NCI-H2227 treated with DMSO at 0.1 percent for 48 hours (cell line): ENCODE results near the gene UBAP2L.
"Not testable (repeated sequence)": the region's sequence is repeated elsewhere in the genome, so short reads cannot be mapped to it uniquely, and the experiment has no call there.

Experiments used
- DNase-seq: peaks from one replicate; lab custom pipeline; 2025; lab: John Stamatoyannopoulos, UW

UBAP2L gene

DNA sequence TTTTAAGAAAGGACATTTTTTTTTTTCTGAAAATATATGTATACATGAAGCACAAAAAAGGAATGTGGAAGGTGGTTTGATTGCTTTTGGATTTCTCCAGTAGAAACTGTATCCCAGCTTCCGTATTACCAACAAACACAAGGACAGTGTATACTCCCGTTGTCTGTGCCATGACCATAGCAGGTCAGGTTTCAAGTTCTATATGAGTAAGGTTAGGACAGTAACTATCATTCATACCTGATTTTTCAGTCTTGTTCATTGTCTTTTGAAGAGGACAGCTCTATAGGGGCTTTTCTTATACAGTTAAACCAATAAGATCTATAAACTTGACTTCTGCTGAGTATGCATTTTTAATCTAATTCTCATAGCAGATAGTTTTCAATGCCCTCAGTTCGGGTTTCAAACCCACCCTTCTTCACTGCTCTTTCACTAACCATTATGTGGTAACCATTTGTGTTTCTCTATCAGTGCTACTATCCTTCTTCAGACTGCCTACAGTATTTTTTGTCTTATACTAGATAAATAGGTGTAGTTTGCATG is 19.6 kb downstream of the UBAP2L start:
- DNase-seq: no peak

DNA sequence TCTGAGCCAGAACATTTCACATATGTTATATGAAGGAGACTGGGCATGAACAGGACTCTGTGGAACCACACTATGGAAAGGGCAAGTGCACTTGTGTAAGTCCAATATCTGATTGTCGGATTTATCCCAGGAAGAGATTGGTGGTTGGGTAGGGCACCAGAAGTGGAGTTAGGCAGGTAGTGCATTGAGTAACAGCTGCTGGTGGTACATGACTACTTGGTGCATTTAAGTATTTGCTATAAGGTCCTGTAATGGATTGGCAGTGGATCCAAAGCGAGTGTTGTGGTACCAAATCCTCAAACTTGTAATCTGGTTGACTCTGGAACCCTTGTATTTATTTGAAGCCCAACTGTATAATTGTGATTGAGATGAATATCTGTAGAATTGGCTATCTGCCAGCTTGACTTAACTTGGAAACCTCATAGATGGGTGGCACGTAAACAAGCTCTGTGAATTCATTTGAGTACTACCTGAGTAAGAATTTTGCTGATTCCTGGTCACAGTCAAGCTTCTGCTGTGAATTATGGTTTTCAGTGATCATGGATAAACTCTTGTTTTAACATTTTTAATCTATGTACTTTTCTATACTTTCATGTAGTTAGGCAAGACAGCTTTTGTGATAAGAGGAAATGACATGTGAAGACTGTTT is 21.1 kb downstream of the UBAP2L start:
- no peak for DNase-seq

DNA sequence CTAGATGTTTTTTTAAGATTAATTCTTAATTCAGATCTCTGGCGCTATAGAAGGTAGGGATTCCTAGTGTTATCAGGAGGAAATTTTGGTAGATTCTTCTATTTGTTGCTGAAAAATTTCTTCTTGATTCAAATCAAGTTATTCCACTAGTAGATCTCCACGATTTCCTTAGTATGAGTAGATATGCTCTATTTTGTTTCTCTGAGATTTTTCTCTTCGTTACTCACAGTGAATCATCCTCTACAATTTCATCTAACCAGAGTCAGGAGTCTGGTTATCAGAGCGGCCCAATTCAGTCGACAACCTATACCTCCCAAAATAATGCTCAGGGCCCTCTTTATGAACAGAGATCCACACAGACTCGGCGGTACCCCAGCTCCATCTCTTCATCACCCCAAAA is 32.9 kb downstream of the UBAP2L start:
- DNase-seq: no peak

DNA sequence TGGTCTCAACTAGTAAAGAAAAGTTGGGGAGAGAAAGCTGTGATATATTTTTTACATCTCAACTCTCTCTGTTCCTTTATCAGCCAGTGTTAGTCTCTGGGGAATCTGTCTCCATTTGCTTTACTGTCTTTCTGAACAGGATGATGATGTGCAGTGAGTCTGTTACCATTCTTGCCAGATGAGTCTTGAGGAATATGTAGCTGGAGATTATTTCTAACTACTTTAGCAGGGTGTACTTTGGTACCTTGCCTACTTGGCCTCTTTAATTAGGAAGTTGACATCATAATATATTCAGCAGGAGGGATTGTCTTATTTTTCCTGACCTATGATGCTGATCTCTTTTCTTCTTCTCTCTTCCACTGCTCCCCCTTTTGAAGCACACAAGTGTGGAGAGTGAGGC is 35.9 kb downstream of the UBAP2L start:
- no peak for DNase-seq

DNA sequence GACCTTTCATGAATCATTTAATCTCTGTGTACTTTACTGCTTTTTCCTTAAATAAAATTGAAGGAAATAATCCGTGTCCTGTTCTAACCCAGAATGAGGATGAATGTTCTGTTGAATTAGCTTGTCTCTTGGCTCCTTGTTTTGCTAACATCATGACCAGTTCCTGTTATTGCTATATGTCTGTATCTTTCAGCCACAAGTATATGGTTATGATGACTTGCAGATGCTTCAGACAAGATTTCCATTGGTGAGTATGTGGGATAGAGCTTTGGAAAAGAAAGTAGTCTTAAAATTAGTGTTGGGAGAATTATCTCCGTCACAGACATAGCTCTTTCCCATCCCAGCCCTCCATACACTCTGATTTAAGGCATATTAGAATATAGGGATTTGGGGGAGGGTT is 38.0 kb downstream of the UBAP2L start:
- no peak for DNase-seq

DNA sequence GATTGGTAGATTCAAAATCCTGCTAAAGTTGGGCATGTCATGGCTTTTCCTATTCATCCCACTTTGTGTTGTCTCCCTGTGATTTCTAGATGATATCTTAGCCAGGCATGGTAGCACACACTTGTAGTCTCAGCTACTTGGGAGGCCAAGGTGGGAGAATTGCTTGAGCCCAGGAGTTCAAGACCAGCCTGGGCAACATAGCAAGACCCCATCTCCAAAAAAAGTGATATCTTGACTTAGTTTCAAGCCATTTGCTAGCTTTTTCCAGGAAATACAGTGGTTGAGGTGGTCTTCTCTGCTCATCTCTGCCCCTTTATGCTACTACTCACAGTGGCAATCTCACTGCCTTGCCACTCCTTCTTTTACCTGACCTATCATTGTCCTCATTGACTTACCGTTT is 39.4 kb downstream of the UBAP2L start:
- no peak for DNase-seq

DNA sequence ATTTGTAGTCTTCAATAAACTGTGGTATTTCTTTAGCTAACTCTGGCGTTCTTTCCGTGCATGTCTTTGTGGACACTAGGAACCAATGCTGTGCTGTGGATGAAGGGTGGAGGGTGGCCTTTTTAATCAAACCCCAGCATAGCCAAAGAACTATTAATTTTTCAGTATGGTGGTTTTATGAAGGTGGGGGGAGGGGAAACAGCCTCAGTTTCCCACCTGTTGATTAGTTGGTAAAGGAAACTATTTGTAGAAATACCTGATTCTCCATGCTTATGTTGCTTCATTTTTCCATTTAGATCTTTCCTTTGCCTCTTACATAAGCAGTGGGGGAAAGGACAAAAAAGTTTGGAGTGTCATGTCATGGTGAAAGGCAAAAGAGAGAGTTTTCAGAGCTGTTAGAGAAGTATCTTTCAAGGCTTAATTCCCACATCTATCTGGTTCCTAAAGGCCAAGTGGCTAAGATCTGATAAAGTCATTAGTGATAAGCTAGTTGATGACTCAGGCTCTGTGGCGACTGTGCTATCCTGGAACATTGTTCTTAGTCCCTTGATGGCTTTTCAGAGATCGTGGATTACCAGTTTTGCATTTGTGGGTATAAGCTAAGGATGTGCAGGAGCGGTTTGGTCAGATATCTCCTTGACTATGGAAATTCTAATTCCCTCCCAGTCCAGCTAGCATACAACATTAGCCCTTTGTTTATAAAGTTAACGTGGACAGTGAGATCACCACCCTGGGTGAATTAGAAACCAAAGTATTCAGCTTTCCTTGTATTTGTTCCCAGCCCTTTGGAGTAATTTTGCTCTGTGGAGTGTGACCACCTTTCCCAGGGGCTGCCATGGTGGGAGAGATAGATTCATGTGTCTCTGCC is 42.9 kb downstream of the UBAP2L start:
- DNase-seq: no peak

DNA sequence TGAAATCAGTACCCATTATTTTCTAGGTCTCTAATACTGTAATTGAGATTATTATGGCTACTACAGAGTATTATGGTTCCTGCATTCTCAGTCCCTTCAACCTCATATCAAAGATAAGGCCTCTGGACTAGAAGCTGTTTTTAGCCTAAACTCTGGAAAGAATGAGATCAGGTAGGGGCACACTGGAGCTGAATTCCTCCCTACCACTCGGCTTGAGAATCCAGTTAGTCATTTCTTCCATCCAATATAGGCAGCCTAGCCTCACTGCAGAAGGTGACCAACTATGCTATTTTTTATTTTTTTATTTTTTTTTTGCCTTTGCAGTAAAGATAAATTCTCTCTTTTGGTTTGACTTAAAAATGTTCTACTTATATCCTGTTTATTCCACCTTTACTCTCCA is 43.7 kb downstream of the UBAP2L start:
- no peak for DNase-seq

DNA sequence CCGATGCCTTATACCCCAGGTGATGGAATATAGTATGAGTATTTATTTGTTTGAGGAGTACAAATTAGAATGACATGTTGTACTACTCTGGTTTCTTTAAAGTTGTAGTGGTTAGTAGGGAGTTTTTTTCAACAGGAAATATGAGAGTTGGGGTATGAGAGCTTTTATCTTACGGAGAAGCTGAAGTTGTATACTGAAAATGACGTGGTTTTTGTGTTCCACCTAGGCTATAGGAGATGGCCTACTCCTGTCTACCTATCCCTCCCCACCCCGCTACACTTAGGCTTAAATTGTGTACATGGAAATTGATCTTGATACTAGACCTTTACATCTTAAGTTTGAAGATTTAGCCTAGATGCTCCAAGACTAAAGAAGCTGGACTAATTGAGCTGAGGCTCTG is 44.8 kb downstream of the UBAP2L start:
- DNase-seq: no peak

DNA sequence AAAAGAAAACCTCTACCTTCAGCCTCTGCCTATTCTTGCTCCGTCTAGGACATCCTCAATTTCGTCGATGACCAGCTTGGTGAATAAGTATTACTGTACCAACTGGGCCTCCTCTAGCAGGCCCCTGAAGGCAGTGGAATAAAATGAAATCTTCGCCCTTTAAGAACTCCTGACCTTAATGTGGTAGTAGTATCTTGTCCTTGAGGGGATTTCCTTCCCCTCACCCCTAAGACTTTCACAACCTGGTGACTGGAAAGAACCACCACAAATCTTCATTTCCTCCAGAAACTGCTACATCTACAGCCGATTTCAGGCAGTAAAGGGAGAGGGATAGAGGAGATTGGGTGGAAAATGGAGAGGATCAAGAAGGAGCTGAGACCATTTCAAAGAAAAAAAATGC is 50.1 kb downstream of the UBAP2L start:
- no peak for DNase-seq

DNA sequence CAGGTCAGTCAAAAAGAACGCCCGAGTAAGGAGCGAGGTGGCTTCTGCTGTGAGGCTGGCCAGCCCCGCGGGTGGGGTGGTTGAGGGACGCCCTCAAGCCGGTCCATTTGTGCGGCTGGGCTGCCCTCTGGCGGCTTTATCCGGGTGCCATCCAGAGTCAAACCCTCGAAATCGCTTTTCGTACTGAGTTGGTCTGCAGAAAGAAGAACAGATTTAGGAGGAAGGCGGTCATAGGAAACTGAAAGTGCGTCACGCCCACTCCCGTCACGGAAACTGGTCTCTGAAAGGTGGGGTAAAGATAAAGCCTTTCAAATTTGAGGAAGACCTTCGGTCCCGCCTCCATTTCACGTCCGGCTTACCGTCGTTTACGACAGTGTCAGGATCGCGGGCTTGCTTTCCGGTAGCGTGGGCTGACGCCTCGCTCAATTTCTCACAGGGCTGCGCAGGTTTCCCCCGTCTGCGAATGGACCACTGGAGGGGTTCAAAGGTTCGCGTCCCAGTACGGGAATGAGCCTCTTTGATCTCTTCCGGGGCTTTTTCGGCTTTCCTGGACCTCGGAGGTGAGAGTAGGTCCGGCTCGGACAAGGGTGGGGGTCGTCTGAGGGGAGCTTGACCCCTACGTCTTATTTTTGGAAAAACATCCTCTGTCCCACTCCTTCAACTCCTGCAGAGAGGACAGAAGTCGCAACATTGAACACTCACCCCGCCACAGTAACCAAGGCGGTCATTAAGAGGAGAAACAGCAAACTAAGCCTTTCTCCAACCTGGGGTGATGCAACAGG is 51.7 kb downstream of the UBAP2L start, which contains the start of gene HAX1:
Gene HAX1 (plus strand): TSS at position 413 of the 782 bp plus-strand sequence. CDS start 95 bp downstream, at position 508.
- DNase-seq: peak; percentile 91

DNA sequence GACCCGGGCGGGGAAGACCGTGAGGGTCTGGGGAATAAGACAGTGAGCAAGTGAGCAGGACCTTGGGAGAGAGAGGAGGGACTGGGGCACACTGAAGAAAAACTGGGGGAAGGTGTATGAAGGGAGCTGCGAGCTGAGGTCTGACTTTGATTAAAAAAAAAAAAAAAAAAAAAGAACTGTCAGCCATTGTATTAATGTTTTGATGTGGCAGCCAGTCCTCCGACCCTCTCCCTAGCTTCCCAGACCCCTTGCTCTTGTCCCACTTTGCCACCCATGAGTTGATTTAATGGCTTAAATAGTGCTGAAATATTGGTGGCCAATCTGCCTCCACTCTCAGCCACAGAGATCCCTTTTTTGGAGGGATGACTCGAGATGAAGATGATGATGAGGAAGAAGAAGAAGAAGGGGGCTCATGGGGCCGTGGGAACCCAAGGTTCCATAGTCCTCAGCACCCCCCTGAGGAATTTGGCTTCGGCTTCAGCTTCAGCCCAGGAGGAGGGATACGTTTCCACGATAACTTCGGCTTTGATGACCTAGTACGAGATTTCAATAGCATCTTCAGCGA is 52.3 kb downstream of the UBAP2L start:
- DNase-seq: no peak

DNA sequence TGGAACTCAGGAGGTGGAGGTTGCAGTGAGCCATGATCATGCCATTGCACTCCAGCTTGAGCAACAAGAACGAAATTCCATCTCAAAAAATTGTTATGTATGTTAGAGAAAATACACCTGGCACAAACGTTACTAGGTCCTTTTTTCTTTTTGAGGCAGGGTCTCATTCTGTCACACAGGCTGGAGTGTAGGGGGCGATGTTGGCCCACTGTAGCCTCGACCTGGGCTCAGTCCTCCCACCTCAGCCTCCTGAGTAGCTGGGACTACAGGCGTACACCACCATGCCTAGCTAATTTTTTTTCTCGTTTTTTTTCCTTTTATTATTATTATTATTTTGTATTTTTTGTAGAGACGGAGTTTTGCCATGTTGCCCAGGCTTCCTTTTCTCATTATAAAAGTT is 56.0 kb downstream of the UBAP2L start:
- DNase-seq: no peak

DNA sequence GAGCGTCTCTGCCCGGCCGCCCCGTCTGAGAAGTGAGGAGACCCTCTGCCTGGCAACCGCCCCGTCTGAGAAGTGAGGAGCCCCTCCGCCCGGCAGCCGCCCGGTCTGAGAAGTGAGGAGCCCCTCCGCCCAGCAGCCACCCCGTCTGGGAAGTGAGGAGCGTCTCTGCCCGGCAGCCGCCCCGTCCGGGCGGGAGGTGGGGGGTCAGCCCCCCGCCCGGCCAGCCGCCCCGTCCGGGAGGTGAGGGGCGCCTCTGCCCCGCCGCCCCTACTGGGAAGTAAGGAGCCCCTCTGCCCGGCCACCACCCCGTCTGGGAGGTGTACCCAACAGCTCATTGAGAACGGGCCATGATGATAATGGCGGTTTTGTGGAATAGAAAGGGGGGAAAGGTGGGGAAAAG is 66.8 kb downstream of the UBAP2L start:
- not testable (repeated sequence) for DNase-seq

DNA sequence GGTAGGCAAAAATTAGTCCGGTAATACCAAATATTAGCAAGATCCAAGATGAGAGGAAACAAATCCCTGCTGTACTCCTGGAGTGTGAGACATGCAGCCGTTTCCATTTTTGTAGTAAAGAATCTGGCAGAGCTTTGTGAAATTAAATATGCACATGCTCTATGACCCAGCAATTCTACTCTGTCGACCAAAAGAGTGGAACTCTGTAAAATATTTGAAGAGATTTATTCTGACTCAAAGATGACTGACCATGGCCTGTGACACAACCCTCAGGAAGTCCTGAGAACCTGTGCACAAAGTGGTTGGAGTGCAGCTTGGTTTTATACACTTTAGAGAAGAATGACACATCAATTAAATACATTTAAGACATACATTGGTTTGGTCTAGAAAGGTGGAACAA is 67.9 kb downstream of the UBAP2L start:
- DNase-seq: no peak

DNA sequence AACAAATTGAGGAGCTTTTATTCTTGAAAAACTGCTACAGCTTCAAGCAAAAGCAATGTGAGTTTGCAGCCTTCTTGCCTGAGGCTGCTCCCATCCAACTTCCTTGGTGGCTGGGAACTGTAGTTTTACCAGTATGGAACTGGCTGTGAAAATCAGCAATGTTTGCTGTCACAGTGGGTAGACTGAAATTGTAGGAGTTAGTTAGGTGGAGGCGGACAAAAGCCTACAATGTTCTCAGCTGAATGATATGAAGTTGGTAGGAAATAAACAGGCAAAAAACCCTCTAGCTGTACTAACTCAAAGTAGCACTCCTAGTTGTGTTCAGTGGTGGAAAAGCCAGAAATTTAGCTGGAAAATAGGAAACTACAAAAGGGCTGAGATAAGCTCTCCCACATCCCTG is 70.2 kb downstream of the UBAP2L start:
- no peak for DNase-seq

DNA sequence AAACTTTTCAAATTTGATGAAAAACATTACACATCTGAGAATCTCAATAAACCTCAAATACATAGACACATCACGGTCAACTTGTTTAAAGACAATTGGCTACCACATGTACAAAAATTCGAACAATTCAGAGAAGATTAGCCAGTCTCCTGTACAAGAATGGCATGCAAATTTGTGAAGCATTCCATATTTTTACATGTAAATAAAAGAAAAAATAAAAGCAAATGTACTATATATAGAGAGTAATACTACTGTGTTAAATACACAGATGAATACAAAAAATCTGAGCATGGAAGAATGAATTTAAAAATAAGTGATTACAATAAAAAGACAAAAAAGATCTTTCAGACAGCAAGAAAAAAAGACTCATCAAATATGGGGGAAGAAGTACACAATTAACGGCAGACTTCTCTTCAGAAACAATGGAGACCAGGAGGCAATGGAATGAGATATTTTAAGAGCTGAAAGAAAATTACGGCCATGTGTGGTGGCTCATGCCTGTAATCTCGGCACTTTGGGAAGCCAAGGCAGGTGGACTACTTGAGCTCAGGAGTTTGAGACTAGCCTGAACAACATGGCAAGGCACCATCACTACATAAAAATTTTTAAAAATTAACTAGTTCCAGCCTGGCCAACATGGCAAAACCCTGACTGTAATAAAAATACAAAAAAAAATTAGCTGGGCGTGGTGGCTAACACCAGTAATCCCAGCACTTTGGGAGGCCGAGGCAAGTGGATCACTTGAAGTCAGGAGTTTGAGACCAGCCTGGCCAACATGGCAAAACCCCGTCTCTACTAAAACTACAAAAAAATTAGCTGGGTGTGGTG is 74.9 kb downstream of the UBAP2L start:
- DNase-seq: peak; percentile 10

DNA sequence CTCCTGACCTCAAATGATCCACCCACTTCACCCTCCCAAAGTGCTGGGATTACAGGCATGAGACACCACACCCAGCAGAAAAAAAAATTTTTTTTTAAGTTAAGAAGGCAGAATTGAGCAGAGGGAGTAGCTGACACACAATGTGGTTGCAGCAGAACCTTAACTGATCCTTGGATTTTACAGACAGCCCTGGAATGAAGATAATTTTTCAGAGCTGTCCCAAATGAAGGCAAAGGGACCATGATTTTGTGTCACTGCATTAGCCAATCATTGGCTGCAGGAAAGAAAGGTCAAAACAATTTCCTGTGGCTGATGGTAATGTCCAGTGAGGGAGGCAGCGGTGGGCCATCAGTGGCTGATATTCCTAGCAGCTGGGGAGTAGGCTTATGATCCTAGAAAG is 80.8 kb downstream of the UBAP2L start:
- no peak for DNase-seq

DNA sequence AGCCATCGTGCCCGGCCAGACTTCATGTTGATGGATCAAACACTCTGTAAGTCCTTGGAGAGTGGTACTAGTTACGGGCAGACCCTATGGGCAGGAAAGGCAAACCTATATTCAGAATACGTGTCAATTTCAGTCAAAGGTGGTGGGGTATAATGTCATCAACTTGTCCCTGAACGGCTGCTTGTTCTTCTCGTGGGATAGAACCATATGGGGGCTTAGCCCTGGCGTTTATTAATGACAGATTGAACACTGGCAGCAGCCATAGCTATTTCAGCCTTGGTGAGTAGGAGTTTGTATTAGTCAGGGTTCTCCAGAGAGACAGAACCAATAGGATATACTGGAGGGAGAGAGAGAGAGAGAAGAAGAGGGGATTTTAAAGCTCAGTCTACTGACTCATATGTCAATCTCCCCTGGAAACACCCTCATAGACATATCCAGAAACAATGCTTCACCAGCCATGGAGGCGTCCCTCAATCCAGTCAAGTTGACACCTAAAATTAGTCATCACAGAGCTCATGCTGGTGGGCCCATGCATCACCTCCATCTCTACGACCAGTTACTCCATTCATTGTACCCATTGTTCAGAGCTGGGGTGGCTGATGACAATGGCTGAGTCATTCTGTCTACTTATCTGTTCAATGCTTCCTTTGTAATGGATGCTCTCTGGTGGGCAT is 84.0 kb downstream of the UBAP2L start:
- DNase-seq: no peak

DNA sequence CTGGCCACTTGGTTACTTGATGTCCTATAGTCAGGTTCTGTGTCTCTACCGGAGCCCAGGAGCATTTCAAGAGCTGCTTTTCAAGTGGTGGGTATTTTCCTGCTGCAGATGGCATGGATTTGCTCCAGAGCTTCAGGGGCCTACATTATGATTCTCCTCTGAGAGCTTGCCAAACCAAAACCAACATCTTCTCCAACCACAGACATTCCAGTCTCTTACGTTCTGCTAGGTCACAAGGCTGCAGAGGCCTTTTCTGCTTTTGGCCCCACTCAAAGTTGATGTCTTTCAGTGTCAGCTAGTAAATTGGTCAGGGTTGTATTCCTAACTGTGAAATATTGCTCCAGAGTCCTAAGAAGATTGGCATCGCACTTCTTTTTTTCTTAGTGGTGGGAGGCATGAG is 85.4 kb downstream of the UBAP2L start:
- no peak for DNase-seq
